Activated T-helper 2 cell treated with anti-CD3 and anti-CD28 coated beads, Interferon-gamma antibody, Interleukin-2, Interleukin-4, amounts not matched to agents 10 μg/mL and 5 μg/mL and 100 μg/mL, durations not matched to agents 14 hours and 24 hours and 36 hours (primary cell): Measurements from ENCODE around the gene BTNL2. TPM values are rescaled to one million over a fixed set of nuclear protein-coding genes. Genes with fewer than 3 reads are reported as not detected.
"Not testable (repeated sequence)": the region's sequence is repeated elsewhere in the genome, so short reads cannot be mapped to it uniquely, and the experiment has no call there.

Experiments used
- DNase-seq: peaks from one replicate; pipeline ENCODE4 v3.0.0; 2021; ENCODE audit warnings: low spot score
- H3K27ac Mint-ChIP-seq: one replicate; pipeline ENCODE4 v1.8.0; 2021; ENCODE audit warnings: mixed read lengths
- H3K27me3 Mint-ChIP-seq: one replicate; pipeline ENCODE4 v1.8.0; 2021; ENCODE audit warnings: low read depth, mixed read lengths
- H3K36me3 Mint-ChIP-seq: one replicate; pipeline ENCODE4 v1.8.0; 2021; ENCODE audit warnings: low read depth, mixed read lengths
- H3K4me1 Mint-ChIP-seq: one replicate; pipeline ENCODE4 v1.8.0; 2021; ENCODE audit warnings: low read depth, mixed read lengths
- H3K4me3 Mint-ChIP-seq: one replicate; pipeline ENCODE4 v1.8.0; 2021; ENCODE audit warnings: low read depth, mild to moderate bottlenecking, moderate library complexity, mixed read lengths
- H3K9me3 Mint-ChIP-seq: one replicate; pipeline ENCODE4 v1.8.0; 2021; ENCODE audit warnings: mixed read lengths
- intact Hi-C: fragments of 100-400 bp; cut with micrococcal nuclease; formaldehyde crosslinking; loops from one replicate; pipeline ENCODE4 v1.15.1; 2023
- total RNA-seq: library from RNA; stranded (reverse); gene quantifications from 2 replicates; pipeline ENCODE4 v1.2.3, GENCODE V29; 2022

BTNL2 gene
- total RNA-seq, 1 donor from 2014 or later: not detected

DNA sequence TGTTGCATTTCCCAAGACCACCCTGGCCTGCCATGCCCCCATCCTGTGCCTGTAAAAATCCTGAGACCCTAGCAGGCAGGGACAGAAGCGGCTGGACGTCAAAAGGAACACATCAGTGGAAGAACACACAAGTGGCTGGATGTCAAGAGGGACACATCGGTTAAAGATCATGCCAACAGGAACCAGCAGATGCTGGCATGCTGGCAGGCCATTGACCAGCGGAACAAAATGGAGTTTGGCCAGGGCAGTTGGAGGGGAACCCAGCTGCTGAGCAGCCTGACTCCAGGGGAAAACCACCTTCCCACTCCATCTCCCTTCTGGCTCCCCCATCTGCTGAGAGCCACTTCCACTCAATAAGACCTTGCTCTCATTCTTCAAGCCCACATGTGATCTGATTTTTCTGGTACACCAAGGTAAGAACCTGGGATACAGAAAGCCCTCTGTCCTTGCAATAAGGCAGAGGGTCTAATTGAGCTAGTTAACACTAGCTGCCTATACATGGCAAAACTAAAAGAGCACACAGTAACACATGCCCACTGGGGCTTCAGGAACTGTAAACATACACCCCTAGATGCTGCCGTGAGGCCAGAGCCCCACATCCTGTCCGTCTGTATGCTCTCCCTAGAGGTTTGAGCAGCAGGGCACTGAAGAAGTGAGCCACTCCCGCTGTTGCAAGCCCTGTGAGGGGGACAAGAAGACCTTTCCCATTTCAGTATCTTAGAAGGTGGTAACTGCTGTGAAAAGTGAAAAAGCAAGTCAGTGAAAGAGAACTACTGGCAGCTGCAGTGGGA is 31.0 kb downstream of the BTNL2 start:
- H3K36me3 Mint-ChIP-seq: no peaks in the 10 kb centered on the region
- intact Hi-C loops: no loop called here
- no peak for DNase-seq
- no peaks in the 10 kb centered on the region for H3K9me3 Mint-ChIP-seq
- no peak overlapping the region for H3K4me3 Mint-ChIP-seq
- peaks cover 22% of the 10 kb centered on the region for H3K27me3 Mint-ChIP-seq
- H3K4me1 Mint-ChIP-seq: peaks cover 8% of the 10 kb centered on the region
- H3K27ac Mint-ChIP-seq: no peak overlapping the region

GRCh38 chr6:32371803-32372202 is 35.2 kb downstream of the BTNL2 start, which contains the start of gene TSBP1:
TSS of gene TSBP1 (minus strand) at chr6:32371903. CDS start at chr6:32371706, 197 bp downstream.
- H3K4me3 Mint-ChIP-seq: no peak within 1 kb of the TSS
- H3K4me1 Mint-ChIP-seq: peaks cover 21% of the 10 kb centered on the region
- no peaks in the 10 kb centered on the region for H3K9me3 Mint-ChIP-seq
- peaks cover 15% of the 10 kb centered on the region for H3K27me3 Mint-ChIP-seq
- no peak within 1 kb of the TSS for H3K27ac Mint-ChIP-seq
- H3K36me3 Mint-ChIP-seq: no peaks in the 10 kb centered on the region
- no peak for DNase-seq
- intact Hi-C loops: no loop called here

DNA sequence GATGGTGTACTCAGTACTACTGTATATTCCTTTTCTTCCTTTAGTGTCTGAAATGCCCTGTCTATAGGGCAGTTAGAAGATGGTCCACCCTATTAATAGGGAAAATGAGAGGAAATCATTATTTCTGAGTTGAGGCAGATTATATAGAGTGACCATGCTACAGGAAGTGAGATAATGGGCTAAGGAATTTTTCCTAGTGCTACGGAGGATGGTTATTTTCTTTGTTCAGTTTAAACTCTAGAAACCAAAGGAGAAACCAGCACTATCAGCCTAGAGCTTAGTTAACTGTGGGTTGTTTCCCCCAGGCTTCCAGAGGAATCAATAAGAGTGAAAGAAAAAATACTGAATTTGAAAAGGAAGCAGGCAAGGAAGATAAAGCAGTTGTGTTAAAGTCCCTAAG is 35.8 kb downstream of the BTNL2 start:
- H3K27ac Mint-ChIP-seq: no peak overlapping the region
- peaks cover 21% of the 10 kb centered on the region for H3K4me1 Mint-ChIP-seq
- H3K27me3 Mint-ChIP-seq: peaks cover 14% of the 10 kb centered on the region
- DNase-seq: no peak
- intact Hi-C loops: no loop called here
- no peak overlapping the region for H3K4me3 Mint-ChIP-seq
- no peaks in the 10 kb centered on the region for H3K36me3 Mint-ChIP-seq
- no peaks in the 10 kb centered on the region for H3K9me3 Mint-ChIP-seq

- intact Hi-C loops: no loop called here
- DNase-seq: no peak
- Mint-ChIP-seq H3K36me3 (no peaks in the 10 kb centered on the region), H3K4me3 (no peak overlapping the region), H3K4me1 (peaks cover 21% of the 10 kb centered on the region), H3K27ac (no peak overlapping the region), H3K27me3 (peaks cover 18% of the 10 kb centered on the region), H3K9me3 (no peaks in the 10 kb centered on the region)
These were observed 36.5 kb downstream of the BTNL2 start for GRCh38 chr6:32370505-32370904.

DNA sequence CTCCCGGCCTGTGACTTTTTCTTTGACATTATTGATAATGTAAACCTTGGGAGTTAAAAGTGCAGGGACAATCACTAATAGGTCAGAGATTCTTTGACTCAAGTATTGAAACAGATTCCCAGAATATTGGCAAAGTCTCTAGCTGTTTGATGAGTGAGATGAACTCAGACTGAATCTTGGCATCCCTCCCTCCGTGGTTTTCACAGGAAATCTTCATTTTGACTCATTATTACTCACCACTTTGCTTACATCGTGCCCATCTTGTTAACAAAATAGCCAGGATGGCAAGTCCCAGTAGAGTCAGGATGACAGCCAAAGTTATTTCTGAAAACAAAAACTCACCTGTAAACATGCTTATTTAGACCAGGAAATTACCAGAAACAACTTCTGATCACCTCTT is 37.3 kb downstream of the BTNL2 start:
- Mint-ChIP-seq H3K9me3 (no peaks in the 10 kb centered on the region), H3K4me3 (no peak overlapping the region), H3K27me3 (peaks cover 22% of the 10 kb centered on the region), H3K4me1 (peaks cover 21% of the 10 kb centered on the region), H3K36me3 (no peaks in the 10 kb centered on the region), H3K27ac (no peak overlapping the region)
- DNase-seq: no peak
- intact Hi-C loops: loop anchor here (1.0 kb wide), 1 partner anchor 13 kb away; no protein-coding TSS in a partner anchor

- Mint-ChIP-seq H3K27ac (no peak overlapping the region), H3K36me3 (no peaks in the 10 kb centered on the region), H3K9me3 (no peaks in the 10 kb centered on the region), H3K4me1 (peaks cover 25% of the 10 kb centered on the region), H3K27me3 (peaks cover 28% of the 10 kb centered on the region), H3K4me3 (no peak overlapping the region)
- intact Hi-C loops: no loop called here
- DNase-seq: no peak
These were observed 39.3 kb downstream of the BTNL2 start for GRCh38 chr6:32367644-32368043.

GRCh38 chr6:32359225-32359624 is 47.8 kb downstream of the BTNL2 start:
- DNase-seq, H3K9me3 Mint-ChIP-seq, H3K27me3 Mint-ChIP-seq, H3K4me1 Mint-ChIP-seq, intact Hi-C loops, H3K4me3 Mint-ChIP-seq, H3K27ac Mint-ChIP-seq, H3K36me3 Mint-ChIP-seq: not testable (repeated sequence)

DNA sequence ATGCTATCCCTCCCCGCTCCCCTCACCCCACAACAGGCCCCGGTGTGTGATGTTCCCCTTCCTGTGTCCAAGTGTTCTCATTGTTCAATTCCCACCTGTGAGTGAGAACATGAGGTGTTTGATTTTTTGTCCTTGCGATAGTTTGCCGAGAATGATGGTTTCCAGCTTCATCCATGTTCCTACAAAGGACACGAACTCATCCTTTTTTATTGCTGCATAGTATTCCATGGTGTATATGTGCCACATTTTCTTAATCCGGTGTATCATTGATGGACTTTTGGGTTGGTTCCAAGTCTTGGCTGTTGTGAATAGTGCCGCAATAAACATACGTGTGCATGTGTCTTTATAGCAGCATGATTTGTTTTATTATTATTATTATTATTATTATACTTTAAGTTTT is 48.4 kb downstream of the BTNL2 start:
- H3K36me3 Mint-ChIP-seq, H3K9me3 Mint-ChIP-seq, H3K4me1 Mint-ChIP-seq, H3K4me3 Mint-ChIP-seq, H3K27me3 Mint-ChIP-seq, H3K27ac Mint-ChIP-seq, DNase-seq, intact Hi-C loops: not testable (repeated sequence)

DNA sequence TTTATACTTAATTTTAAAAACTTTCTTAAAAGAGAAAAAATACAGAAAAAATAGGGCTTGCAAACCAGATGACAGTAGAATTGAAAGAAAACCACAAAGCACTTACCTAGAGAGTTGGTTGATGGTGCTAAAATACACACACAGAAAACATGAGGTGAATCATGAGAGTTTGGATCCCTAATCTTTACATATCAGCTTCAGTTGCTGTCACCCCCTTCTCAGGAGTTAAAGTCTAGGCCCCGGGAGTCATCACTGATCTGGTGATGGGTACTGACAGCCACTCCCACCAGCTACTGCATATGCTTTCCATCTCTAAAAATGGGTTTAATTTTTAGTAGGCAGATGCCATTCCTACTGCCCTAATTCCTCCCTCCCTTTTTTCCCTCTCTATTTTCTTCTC is 52.0 kb downstream of the BTNL2 start:
- Mint-ChIP-seq H3K4me3 (no peak overlapping the region), H3K27me3 (peaks cover 21% of the 10 kb centered on the region), H3K4me1 (peaks cover 10% of the 10 kb centered on the region), H3K36me3 (no peaks in the 10 kb centered on the region), H3K9me3 (no peaks in the 10 kb centered on the region), H3K27ac (peak overlapping the region; percentile 12)
- intact Hi-C loops: loop anchor here (1.0 kb wide), 1 partner anchor 100 kb away; no protein-coding TSS in a partner anchor
- no peak for DNase-seq

DNA sequence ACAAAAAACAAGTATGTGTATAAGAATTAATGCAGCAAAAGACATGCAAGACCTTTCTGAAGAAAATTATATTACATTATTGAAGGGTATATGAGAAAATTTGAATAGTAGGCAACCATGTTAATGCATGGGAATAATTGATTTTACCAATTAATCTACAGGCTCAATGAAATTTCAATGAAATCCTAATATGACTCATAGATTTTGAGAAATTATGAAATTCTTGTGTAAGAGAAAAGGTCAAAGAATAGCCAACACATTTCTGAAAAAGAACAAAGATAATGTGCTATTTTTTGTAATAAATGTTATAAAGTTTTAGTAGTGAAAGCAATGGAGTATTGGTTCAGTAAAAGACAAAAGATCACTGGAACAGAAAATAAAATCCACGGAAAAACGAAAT is 53.6 kb downstream of the BTNL2 start:
- H3K27ac Mint-ChIP-seq: no peak overlapping the region
- no peaks in the 10 kb centered on the region for H3K9me3 Mint-ChIP-seq
- H3K27me3 Mint-ChIP-seq: peaks cover 29% of the 10 kb centered on the region
- no peak overlapping the region for H3K4me3 Mint-ChIP-seq
- H3K36me3 Mint-ChIP-seq: no peaks in the 10 kb centered on the region
- intact Hi-C loops: no loop called here
- no peak for DNase-seq
- H3K4me1 Mint-ChIP-seq: peaks cover 10% of the 10 kb centered on the region

Other genes starting within 250 kb of the BTNL2 start
- gene EGFL8, start 242.6 kb downstream of the BTNL2 start, total RNA-seq: 9.5 and 11.5 TPM in 2 replicates
- gene AGPAT1, start 231.1 kb downstream of the BTNL2 start, total RNA-seq: 32.0 and 32.9 TPM in 2 replicates
- 61.9 and 63.8 TPM in 2 replicates for gene RNF5, start 228.8 kb downstream of the BTNL2 start, total RNA-seq
- gene AGER, start 222.9 kb downstream of the BTNL2 start, total RNA-seq: 18.5 and 20.9 TPM in 2 replicates
- 80.8 and 85.2 TPM in 2 replicates for gene PBX2, start 217.0 kb downstream of the BTNL2 start, total RNA-seq
- gene GPSM3, start 214.5 kb downstream of the BTNL2 start, total RNA-seq: 84.2 and 90.7 TPM in 2 replicates
- 0.48 and 0.52 TPM in 2 replicates for gene NOTCH4, start 183.1 kb downstream of the BTNL2 start, total RNA-seq
- not detected in 2 replicates for gene TSBP1, start 35.3 kb downstream of the BTNL2 start, total RNA-seq
- gene HLA-DRA, start 32.7 kb upstream of the BTNL2 start, total RNA-seq: 20.8 and 23.7 TPM in 2 replicates
- gene HLA-DRB5, start 123.1 kb upstream of the BTNL2 start, total RNA-seq: 10.6 and 12.6 TPM in 2 replicates
- 22.9 and 27.2 TPM in 2 replicates for gene HLA-DRB1, start 182.7 kb upstream of the BTNL2 start, total RNA-seq
- gene HLA-DQA1, start 230.2 kb upstream of the BTNL2 start, total RNA-seq: 5.0 and 6.3 TPM in 2 replicates